Measurements from ENCODE around the gene SLC38A10.

The SLC38A10 gene

DNA sequence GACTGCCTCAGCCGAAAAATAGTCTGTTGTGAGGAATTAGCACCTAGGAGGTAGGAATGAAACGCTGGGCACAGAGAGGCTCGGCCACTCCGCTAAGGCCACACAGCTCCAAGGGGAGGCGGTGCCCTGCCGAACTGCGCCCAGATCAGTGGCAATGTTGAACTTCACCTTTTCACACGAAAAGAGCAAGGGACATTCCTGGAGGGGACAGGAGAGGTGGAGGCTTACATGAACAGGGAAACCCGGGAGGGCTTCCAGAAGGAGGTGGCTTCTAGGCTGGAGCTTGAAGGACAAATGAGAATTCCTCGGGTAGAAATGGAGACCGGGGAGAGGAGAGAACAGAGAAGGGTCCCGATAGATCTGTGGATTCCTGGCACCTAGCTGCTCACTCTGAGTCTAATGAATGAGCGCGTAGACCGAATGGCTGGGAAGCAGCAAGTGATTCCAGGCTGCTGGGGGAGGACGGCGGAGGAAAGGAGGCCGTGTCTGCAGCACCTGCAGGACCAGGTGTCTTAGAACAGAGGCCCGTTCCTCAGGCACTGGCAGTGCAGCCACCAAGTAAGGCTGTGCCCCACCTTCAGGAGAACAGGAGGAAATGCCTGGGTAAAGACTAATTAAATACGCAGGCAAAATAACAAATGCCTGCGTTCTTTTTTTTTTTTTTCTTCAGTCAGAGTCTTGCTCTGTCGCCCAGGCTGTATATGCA is 722 bp upstream of the SLC38A10 start:
- DNase-seq = peak; percentile 33 to 41 (median 39)

DNA sequence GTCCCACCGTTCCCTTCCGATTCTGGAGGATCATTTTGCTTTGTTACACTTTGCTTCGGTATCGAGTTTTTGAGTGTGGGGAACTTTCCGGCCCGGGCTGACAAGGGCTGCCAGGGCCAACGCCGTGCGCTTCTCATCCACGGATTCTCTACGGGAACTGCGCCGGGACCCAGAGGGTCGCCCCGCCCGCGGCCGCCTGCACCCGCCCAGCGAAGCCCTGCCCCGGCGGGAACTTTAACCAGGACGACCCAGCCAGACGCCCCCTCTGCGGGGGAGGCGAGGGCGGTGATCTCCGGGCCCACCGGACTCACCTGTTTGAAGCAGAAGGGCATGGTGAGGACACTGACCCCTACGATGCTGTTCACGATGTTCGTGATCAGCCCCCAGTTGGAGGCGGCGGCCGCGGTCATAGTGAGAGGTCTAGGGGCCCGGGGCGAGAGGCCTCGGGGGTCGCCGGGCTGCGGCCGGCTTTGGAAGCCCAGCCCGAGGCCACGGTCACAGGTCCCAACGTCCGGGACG is 536 bp downstream of the SLC38A10 start:
- DNase-seq = peak; percentile 41 to 72 (median 43)

DNA sequence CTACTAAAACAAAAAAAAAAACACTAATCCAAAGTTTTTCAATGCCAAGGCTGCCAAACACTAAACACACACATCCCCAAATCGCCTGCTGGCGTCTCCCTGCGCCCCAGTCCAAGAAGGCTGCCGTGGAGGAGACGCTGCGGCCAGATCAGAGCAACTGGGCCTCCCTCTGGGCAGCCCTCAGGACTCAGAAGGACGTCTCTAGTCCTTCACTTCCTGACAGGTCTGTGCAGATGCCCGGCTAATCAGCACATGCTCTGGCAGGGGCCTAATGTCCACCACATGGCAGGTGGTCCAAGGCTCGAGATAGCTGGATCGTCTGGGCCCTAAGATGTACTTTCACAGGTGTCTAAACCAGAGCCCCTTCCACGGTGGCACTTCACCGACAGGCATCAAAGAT is 2.7 kb downstream of the SLC38A10 start:
- DNase-seq = no peak

- peak; percentile 77 to 87 (median 84) for DNase-seq
Observed at GRCh38 chr17:81291662-81292061, 3.4 kb downstream of the SLC38A10 start.

GRCh38 chr17:81290230-81290629 is 4.9 kb downstream of the SLC38A10 start:
- DNase-seq = no peak

- DNase-seq = no peak
Observed at GRCh38 chr17:81289627-81290026, 5.5 kb downstream of the SLC38A10 start.

- DNase-seq = no peak
Observed at GRCh38 chr17:81288715-81289114, 6.4 kb downstream of the SLC38A10 start.

DNA sequence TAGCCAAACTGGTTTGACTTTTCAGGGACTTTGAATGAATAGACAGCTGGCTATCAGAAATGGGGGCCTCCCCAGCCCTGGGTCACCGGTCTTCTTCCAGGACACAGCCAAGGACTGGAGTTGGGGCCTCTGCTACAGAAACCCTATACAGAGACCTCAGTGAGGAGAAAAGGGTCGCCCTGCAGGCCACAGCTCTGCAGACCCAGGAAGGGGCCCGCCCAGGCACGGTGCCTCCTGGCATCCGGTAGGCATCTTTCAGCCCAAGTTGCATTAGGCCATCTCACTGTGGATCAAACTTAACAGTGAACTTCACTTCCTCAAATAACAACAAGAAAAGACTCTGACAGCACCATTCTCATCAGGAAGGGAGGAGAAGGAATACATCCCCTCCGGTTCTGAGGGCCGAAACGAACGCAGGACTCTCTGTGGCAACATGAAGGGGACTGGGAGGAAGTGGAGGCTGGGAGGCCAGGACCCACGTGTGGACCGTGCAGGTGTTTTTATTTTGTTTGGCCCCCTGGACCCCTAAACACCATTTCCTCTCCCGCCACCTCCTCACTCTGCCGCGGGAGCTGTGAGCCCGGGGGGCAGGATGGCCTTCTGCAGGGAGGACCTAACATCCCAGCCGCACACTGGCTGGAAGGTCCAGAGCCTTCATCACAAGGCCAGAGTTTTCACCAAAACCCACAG is 7.2 kb downstream of the SLC38A10 start:
- DNase-seq = peak in 1 of 3 donors; percentile 42

DNA sequence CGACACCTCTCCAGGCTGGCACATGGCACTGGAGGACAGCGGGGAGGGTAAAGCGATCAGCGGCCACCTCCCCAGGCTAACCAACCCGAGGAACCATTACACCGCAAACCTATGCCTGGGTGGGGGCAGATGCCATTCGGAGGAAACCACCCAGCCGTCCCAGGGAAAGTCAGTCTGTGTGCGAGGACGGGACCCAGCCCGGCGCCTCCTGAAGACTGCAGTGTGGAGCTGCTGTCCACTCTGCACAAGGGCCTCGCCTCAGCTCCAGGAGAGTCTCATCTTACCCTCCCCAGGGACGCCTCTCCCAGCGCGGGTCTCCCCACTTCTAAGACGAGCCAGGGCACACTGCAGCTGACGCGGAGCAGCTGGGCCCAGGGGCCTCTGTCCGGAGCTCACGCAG is 8.0 kb downstream of the SLC38A10 start:
- DNase-seq = no peak

- DNase-seq = no peak
Observed at GRCh38 chr17:81286491-81287145, 8.5 kb downstream of the SLC38A10 start.

GRCh38 chr17:81285894-81286293 is 9.2 kb downstream of the SLC38A10 start:
- DNase-seq = no peak

GRCh38 chr17:81285179-81285878 is 9.8 kb downstream of the SLC38A10 start:
- peak; percentile 97 for DNase-seq

- DNase-seq = no peak
Observed at GRCh38 chr17:81282876-81283275, 12.2 kb downstream of the SLC38A10 start.

- no peak for DNase-seq
Observed at GRCh38 chr17:81282141-81282540, 13.0 kb downstream of the SLC38A10 start.

DNA sequence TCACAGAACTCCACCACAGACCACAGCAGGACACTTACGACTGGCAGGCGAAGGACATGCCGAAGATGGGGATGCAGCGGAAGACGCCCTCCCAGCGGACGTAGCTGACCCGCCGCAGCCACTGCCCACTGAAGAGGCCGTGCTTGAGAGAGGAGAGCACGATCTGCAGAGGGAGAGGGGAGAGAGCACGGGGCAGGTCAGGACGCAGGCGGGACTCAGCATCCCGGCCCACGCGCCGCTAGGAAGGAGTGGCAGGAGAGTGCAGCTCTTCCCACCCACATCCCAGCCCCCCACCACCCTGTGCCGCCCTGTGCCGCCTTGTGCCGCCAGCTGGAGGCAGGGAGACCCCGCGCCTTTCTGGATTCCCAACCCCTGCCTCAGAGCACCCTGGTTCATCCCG is 14.5 kb downstream of the SLC38A10 start:
- DNase-seq = no peak

- no peak for DNase-seq
Observed at GRCh38 chr17:81279278-81280275, 15.5 kb downstream of the SLC38A10 start.

DNA sequence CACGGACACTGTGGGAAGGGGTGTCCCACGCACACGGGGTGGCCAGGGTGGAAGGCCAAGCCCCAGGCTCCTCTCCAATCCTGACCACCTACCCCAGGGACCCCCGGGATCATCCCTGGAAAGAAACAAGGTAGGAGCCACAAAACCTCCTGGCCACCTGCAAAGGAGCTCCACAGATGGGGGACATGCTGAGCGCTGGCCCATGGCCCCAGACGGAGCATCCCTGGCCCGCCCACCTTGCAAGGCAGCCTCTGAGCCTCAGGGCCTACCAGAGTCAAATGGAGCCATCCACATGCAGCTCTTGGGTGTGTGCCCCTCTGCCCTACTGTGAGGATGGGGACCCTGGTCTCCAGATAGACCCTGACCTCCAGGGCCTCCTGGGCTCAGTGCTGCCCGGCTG is 16.3 kb downstream of the SLC38A10 start:
- no peak for DNase-seq

GRCh38 chr17:81277946-81278693 is 17.0 kb downstream of the SLC38A10 start:
- no peak for DNase-seq

DNA sequence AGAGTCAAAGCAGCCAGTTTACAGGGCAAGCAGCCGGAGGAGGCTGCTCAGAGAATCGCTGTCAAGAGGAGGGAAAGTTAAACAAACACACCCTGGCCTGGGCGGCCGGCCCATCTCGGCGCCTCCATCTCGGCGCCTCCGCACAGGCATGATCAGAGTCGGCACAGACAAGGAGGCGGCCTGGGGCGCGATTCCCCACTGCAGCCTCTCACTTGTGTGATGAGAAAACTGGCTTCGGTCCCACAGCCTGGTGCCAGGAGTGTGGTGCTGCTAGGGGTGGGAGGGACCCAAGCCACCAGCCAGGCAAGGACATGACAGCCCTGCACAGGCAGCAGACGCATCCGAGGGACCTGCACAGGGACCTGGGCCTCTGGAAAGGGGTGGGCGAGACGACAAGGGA is 17.7 kb downstream of the SLC38A10 start:
- DNase-seq = no peak

DNA sequence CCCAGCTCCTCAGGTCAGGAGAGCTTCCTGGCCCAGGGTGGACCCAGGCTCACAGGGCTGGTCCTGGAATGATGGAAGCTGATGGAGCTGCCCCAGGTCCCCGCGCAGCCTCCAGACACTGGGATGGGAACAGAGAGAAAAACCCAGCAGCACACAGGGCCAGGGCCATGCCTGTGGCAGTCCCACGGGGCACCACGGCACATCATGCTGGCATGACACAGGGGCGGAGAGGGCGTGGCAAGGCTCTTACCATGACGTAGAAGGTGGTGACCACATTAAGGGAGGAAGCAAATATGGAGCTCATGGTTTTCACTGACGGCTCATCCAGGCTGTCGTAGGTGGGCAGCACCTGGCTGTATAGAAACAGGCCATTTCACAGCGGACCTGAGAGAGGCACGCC is 18.3 kb downstream of the SLC38A10 start:
- DNase-seq = no peak

- no peak for DNase-seq
Observed at GRCh38 chr17:81274471-81274855, 20.6 kb downstream of the SLC38A10 start.

Measured in suppressor macrophage treated with lipopolysaccharide for 1 hour (primary cell).